GM18507 (cell line): ENCODE measurements around the gene MATN1.

Source experiments
- DNase-seq: peaks from one replicate; pipeline ENCODE4 v3.0.0; 2011; ENCODE audit warnings: low read depth; ENCODE audit not compliant: insufficient read length; ENCODE audit errors: extremely low spot score
- FAIRE-seq: peaks from 2 replicates; lab custom pipeline; 2011; peaks lifted over from hg19 to GRCh38; lab: Jason Lieb, UNC

MATN1 gene

GRCh38 chr1:30706528-30706927 is 16.9 kb downstream of the MATN1 start:
- DNase-seq: no peak
- no peak for FAIRE-seq

- FAIRE-seq (no peak), DNase-seq (no peak)
Measured at GRCh38 chr1:30705698-30706097, 17.7 kb downstream of the MATN1 start.

GRCh38 chr1:30704765-30705509 is 18.4 kb downstream of the MATN1 start:
- FAIRE-seq (no peak), DNase-seq (no peak)

GRCh38 chr1:30704271-30704670 is 19.1 kb downstream of the MATN1 start:
- no peak for DNase-seq
- FAIRE-seq: no peak

- FAIRE-seq (no peak), DNase-seq (no peak)
Measured at GRCh38 chr1:30702823-30703222, 20.6 kb downstream of the MATN1 start.

- DNase-seq (no peak), FAIRE-seq (no peak)
Measured at GRCh38 chr1:30701258-30701633, 22.1 kb downstream of the MATN1 start.

GRCh38 chr1:30700528-30701257 is 22.7 kb downstream of the MATN1 start:
- FAIRE-seq (no peak), DNase-seq (no peak)

GRCh38 chr1:30699762-30700161 is 23.6 kb downstream of the MATN1 start:
- DNase-seq (no peak), FAIRE-seq (no peak)

GRCh38 chr1:30698401-30698981 is 24.9 kb downstream of the MATN1 start:
- FAIRE-seq: no peak
- no peak for DNase-seq

GRCh38 chr1:30697571-30698376 is 25.6 kb downstream of the MATN1 start:
- DNase-seq (no peak), FAIRE-seq (peak; percentile 46)

- no peak for DNase-seq
Measured at GRCh38 chr1:30696831-30697230, 26.6 kb downstream of the MATN1 start.

GRCh38 chr1:30695439-30695841 is 27.9 kb downstream of the MATN1 start:
- FAIRE-seq (no peak), DNase-seq (no peak)

More at GRCh38 chr1:30696831-30697230, 26.6 kb downstream of the MATN1 start:
- no peak for FAIRE-seq

GRCh38 chr1:30694280-30695175 is 28.9 kb downstream of the MATN1 start:
- no peak for FAIRE-seq

GRCh38 chr1:30693822-30694221 is 29.6 kb downstream of the MATN1 start:
- no peak for FAIRE-seq
- DNase-seq: no peak

More at GRCh38 chr1:30694280-30695175, 28.9 kb downstream of the MATN1 start:
- DNase-seq: no peak

GRCh38 chr1:30693366-30693765 is 30.0 kb downstream of the MATN1 start:
- FAIRE-seq (no peak), DNase-seq (no peak)

- no peak for DNase-seq
- no peak for FAIRE-seq
Measured at GRCh38 chr1:30692948-30693301, 30.5 kb downstream of the MATN1 start.

GRCh38 chr1:30692201-30692947 is 31.0 kb downstream of the MATN1 start:
- DNase-seq (no peak), FAIRE-seq (no peak)

GRCh38 chr1:30691480-30691879 is 31.9 kb downstream of the MATN1 start:
- FAIRE-seq (no peak), DNase-seq (no peak)
